HG03159 (cell line): ENCODE results near the gene UBE3D.
"Not testable (repeated sequence)": the region's sequence is repeated elsewhere in the genome, so short reads cannot be mapped to it uniquely, and the experiment has no call there.

Source experiments
- ATAC-seq: cut with Tn5 transposase; IDR thresholded peaks from one replicate; pipeline ENCODE4 v1.9.1; 2021; ENCODE audit warnings: mild to moderate bottlenecking, moderate library complexity; ENCODE audit not compliant: unreplicated experiment

Gene UBE3D

DNA sequence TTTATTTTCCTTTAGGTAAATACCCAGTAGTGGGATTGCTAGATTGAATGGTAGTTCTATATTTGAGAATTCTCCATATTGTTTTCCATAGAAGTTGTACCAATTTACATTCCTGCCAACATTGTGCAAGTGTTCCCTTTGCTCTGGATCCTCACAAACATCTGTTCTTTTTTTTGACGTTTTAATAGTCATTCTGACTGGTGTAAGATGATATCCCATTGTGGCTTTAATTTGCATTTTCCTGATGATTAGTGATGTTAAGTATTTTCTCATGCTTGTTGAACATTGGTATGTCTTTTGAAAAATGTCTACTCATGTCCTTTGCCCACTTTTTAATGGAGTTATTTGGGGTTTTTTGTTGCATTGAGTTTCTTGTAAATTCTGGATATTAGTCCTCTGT, 85.6 kb downstream of the UBE3D start:
- ATAC-seq = no peak

DNA sequence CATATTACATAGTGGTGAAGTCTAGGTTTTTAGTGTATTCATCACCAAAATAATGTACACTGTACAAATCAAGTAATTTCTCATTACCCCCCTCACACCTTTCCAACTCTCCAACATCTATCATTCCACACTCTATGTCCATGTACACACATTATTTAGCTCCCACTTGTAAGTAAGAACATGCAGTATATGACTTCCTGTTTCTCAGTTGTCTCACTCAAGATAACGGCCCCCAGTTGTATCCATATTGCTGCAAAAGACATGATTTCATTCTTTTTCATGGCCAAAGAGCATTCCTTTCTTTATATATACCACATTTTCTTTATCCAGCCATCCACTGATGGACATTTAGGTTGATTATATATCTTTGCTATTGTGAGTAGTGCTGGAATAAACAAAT, 86.0 kb downstream of the UBE3D start:
- ATAC-seq = no peak

DNA sequence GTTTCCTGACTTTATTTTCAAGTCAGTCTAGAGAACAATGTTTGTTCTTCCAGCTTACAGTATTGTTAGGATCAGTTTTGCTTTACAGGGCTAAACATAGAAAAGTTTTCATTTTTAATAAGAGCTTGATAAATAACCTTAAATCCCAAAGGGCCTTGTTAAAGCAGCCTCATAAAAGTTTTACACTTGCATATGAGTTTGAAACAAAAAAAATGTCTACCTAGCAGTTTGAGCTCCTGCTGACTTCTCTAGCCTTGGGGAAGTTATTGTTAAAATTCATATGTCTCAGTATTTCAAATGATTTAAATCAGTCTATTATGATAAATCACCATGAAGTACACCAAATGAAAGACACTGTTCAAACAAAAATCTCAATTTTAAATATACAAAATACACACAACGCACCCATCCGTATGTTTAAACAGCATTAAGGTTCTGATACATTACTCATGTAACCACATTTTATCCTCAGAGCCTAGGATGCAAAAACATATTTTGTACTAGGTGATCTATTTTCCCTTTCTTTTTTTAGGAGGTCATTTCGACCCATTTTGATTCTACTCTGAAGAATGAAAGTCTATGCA, 87.2 kb downstream of the UBE3D start:
- ATAC-seq = no peak

GRCh38 chr6:82976179-82976578, 89.5 kb downstream of the UBE3D start:
- no peak for ATAC-seq

DNA sequence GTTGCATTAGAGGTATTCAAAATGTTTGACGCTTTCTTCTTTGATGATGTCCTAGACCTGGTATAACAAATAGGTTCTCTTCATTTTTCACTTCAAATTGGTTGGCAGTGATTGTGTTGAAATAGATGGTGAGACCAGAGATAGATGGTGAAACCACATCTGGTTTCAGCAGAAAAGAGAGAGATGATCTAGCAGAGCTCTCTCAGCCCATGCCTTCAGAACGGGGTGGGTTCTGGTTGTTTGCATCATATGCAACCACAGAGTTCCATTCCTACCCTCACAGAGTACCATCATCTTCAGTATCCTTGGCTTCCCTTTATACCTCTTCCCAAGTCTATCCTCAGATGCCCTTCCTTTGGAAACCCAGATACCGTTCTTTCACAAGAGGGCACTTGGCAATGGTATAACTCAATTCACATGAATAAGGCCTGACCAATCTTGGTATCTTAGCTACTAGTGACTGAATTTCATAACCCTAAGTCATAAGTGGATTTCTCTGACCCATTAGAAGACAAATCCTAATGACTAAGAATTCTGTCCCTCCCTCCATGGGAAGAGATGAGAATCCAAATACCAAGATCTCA, 93.7 kb downstream of the UBE3D start:
- no peak for ATAC-seq

GRCh38 chr6:82970839-82971238, 94.8 kb downstream of the UBE3D start:
- ATAC-seq = no peak

DNA sequence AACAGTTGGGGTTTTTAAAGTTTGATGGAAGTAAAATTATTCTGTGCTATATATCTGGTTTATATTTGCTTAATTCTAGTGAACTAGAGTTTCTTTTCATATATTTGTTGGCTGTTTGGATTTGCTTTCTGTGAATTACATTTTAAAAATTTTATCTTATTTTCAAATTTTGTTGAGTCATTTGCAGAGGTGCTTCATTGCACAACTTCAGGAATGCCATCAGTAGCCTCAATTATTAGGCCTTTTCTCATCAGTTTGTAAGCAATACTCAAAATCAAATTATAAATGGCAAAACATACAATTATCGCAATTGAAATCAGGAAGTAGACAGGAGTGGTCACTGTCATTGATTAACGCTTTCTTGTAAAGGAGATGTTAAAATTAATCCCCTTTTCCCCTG, 96.9 kb downstream of the UBE3D start:
- ATAC-seq = no peak

DNA sequence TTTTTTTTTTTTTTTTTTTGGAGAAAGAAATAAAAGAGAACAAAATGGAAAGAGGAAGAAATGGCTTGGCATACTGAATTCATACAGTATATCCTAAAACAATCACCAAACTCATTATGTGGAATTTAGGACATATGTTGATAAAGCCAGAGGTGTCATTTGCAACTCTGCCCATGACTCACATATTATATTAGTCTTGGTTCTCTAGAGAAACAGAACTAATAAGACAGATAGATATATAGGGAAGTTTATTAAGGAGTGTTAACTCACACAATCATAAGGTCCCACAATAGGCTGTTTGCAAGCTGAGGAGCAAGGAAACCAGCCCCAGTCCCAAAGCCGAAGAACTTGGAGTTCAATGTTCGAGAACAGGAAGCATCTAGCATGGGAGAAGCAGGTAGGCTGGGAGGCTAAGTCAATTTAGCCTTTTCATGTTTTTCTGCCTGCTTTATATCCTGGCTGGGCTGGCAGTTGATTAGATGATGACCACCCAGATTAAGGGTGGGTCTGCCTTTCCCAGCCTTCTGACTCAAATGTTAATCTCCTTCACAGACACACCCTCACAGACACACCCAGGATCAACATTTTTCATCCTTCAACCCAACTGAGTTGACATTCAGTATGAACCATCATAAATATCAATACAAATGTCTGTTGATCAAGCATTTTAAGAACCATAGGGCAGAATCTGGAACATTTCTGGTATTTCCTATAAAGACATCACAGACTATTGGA, 102.3 kb downstream of the UBE3D start:
- ATAC-seq = no peak

GRCh38 chr6:82959385-82959941, 106.2 kb downstream of the UBE3D start:
- ATAC-seq = no peak

GRCh38 chr6:82958551-82958950, 107.1 kb downstream of the UBE3D start:
- ATAC-seq = no peak

GRCh38 chr6:82957868-82958245, 107.8 kb downstream of the UBE3D start:
- ATAC-seq = no peak

DNA sequence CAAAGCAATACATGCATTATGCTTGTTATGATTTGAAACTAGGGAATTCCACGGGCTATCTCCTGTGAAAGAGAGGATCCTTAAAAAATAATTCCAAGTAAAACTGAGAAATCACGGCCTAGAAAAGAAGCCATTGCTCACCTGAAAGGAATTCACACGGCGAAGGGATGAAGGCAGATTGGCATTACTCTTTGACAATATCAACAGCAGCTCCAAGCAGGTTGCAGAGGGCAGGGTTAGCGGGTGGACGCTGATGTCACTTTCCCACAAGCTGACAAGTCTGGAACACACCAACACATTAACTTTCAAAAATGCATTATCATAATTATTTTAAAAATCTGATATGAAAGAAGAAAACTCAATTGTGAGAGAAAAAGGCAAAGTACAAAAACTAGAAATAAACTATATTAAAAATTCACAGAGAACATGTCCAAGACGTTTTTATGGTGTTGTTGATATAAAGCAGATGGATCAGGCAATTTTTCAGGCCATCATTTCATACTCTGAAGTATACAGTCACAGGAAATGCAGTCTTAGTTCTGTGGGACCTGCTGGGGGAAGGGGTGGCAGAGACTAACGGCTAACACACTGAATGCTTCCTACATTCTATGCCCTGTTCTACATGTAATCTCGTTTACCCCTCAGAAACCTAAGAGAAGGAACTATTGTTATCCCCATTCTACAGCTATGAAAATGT, 108.3 kb downstream of the UBE3D start:
- no peak for ATAC-seq

DNA sequence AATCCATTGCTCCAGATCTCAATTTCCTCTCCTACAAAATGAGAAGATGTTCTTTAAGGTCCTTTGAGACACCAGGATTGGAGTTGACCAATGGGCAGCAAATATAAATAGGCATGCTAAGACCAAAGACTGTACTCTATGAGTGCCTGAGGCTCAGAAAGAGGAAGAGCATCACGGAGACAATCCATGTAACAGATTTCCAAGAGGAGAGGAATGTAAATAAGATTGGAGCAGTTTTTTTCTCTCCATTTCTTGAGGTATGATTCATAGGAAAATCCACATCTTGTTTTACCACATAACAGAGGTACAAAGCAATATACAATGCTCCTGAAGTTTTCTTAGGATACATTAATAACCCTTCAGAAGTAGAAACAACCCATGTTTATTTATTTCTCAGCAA, 109.8 kb downstream of the UBE3D start:
- no peak for ATAC-seq

DNA sequence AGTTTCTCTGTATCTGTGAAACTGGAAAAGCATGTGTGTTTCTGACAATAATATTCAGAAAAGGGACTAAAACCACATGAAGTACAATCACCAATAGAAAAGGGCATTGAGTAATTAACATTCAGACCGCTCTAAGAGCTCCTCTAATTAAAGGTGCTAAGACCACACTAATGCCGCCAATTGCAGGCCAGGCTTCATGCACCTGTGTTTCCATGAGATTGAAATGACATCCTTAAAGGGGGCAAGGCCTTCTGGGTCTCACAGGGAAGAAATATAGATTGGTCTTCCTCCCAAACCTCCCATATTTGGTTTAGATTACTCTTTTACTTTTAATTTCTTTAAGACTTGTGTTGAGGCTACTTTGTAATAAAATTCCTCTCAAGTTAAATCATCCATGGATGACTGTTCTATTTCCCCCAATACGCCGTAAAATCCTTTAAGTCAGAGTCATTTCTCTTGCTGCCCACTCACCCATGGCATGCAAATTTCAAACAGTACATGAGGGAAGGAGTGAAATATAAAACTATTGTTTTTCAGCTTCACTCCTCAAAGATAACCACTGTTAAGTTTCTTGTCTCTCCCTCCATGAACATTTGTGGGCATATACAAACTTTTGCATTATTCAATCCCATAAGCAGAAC, 110.6 kb downstream of the UBE3D start:
- ATAC-seq = peak; percentile 76

- ATAC-seq = no peak
Observed at GRCh38 chr6:82954356-82954755, 111.3 kb downstream of the UBE3D start.

- no peak for ATAC-seq
Observed at GRCh38 chr6:82953871-82954270, 111.8 kb downstream of the UBE3D start.

DNA sequence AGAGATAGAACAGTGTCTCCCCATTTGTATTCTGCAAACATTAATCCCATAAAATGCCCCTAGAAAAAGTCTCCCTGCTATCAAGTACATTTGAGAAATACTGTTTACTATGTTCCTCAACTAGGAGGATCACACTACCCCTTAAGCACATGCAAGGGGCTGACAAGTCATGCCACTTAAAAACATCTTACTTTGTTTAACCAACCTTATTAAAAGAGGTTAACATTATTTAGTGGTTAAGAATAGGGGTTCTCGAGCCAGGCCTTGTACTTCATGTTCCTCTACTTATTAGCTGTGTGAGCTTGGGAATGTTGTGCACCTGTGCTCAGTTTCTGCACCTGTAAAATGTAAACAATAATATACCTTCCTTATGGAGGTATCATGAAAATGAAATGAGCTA, 113.7 kb downstream of the UBE3D start:
- ATAC-seq = no peak

- no peak for ATAC-seq
Observed at GRCh38 chr6:82951389-82951788, 114.3 kb downstream of the UBE3D start.

- ATAC-seq = not testable (repeated sequence)
Observed at GRCh38 chr6:82930915-82931314, 134.7 kb downstream of the UBE3D start.

DNA sequence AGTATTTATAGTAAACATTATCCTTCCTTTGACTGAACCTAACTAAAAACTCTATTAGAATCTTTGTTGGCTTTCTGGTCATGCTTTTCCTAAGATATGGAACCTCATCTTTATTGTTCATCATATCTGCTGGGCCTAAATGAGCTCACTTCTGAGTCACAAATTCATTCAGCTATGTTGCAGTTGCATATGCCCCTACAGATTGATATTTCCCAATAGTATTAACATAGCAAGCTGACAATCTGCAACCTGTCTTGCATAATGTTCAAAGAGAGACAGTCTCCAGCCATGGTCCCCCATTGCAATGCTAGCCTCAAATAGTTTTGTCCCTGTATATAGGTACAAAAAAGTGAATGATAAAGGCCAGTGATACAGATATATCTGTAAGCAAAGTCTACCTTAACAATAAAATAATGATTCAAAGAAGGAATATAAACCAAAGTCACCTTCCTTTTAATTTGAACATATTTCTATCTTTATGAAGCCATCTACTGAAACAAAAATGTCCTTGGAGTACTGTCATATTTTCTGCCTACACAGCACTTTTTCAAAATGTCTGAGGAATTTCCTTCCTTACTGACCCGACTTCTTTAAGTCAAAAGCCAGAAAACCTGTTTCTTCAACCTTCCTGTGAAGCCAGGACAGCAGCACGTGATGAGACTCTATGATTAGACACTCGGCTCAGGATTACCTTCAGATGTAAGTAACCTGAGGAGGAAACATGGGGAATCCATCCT, 140.7 kb downstream of the UBE3D start:
- ATAC-seq = no peak
